UCSD-AML1 (cell line): Measurements from ENCODE around the gene PSME2.

Source experiments
- DNase-seq: peaks from one replicate; lab custom pipeline; 2025; ENCODE audit not compliant: unreplicated experiment; lab: John Stamatoyannopoulos, UW

Gene PSME2

DNA sequence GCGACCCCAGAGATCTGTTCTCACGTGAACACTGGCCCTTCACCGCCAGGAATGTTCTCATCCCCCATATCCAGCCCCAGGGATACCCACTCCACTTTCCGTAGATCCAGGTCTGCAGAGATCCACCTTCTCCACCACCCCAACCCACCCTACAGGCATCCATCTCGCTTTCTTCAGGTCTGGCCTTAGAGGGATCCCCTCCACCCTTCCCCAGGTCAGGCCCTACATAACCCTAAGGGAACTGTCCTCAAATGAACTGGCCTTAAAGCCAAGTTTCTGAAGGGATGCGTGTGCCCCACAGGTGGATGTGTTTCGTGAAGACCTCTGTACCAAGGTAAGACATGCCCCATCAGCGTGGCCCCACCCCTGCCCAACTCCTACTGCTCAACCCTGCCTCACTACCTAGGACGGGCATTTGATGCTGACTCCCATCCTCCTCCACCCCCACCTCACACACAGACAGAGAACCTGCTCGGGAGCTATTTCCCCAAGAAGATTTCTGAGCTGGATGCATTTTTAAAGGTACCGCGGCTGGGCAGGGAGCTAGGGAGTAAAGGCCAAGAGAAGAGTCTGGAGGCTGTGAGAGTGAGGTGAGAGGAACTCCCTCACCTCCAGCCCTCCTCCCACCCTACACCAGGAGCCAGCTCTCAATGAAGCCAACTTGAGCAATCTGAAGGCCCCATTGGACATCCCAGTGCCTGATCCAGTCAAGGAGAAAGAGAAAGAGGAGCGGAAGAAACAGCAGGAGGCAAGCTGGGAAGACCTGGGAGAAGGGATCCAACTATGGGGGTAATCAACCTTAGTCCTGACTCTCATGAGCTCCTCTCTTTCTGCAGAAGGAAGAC is 9.5 kb downstream of the PSME2 start:
- no peak for DNase-seq

GRCh38 chr14:24135834-24136683 is 10.4 kb downstream of the PSME2 start, which contains the start of gene PSME1:
TSS of gene PSME1 (plus strand) at chr14:24136194. CDS start at chr14:24136263, 69 bp downstream.
- DNase-seq, result peak; percentile 94

DNA sequence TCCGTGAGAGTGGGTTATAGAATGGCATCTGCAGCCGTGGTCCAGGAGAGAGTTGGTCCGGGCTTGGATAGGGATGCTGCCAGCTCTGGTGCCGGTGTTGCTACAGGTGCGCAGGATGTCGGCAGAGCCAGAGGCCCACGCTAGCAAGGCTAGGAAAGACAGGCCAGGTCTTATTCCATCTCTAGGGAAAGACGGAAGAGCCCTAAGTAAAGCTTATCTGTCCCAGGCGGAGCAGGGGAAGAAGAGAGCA is 10.9 kb downstream of the PSME2 start:
- DNase-seq, result no peak

- DNase-seq, result no peak
These were observed 12.7 kb downstream of the PSME2 start for GRCh38 chr14:24133735-24134134.

DNA sequence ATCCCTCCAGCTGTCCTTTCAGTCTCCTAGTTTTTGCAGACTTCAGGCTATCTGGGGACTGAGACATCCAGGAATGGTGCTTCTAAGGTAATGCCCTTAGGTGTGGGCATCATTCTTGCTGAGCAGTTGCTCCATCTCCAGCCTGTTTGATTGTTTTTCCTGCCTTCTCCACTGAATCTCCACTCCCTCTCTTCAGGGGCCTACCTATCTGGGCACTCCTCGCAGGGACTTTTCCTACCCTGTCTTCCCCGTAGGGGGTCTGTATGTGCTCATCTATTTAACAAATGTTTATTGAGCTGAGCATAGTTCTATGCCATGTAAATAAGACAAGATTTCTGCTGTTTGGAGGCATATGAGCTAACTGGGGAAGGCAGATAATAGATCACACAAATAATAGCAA is 13.4 kb downstream of the PSME2 start:
- DNase-seq, result no peak

GRCh38 chr14:24132061-24132685 is 14.2 kb downstream of the PSME2 start:
- DNase-seq, result no peak

GRCh38 chr14:24131549-24131966 is 14.9 kb downstream of the PSME2 start:
- DNase-seq, result no peak

DNA sequence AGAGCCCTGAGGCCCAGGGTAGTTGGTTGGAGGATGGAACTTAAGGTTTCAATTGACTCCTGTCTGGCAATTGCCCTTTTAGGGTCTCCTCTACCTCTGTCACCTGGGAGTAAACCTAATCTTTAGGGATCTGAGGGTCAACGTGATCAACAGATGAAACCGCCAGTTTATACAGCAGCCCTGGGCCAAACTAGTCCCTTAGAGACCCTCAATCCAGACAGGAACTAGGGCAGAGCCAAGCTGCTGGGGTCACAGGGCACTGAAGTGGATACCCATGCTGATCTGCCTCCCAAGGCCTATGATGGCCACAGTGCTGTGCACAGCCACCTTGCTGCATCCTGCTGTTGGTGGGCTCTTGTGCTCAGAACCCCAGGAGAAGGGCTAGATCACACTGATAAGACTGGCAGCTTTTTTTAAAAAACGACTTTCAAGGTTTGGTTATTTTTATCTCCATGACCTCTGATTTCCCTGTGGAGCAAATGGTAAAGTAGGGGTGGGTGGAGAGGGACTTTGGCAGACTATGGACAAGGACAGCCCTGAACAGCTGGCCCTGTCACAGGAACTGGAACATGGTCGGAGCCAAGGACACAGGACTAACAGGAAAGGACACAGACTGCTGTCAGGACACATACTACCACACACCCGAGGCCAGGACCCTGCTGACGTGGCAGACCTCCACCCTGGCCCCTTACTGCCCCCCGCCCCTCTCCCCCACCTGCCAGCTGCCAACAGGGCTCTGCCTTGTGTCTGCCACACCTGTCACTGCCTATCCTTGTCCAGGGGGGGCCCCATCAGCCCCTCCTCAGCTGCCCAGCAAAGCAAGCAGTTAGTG is 15.5 kb downstream of the PSME2 start:
- DNase-seq, result no peak

- DNase-seq, result no peak
These were observed 16.1 kb downstream of the PSME2 start, which contains the start of gene FITM1 for GRCh38 chr14:24130380-24130716. TSS of gene FITM1 (plus strand) at chr14:24130659. CDS start at chr14:24131564, 905 bp downstream.

- no peak for DNase-seq
These were observed 16.9 kb downstream of the PSME2 start for GRCh38 chr14:24129410-24129998.

GRCh38 chr14:24127673-24128072 is 18.7 kb downstream of the PSME2 start:
- DNase-seq, result no peak

DNA sequence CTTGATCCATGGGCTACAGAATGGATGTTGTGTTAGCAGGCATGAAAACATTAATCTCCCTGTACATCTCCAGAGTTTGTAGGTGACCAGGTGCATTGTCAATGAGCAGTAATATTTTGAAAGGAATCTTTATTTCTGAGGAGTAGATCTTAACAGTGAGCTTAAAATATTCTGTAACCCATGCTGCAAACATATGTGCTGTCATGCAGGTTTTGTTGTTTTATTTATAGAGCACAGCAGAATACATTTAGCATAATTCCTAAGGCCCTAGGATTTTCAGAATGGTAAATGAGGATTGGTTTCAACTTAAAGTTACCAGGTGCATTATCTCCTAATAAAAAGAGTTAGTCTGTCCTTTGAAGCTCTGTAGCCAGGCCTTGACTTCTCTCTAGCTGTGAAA is 19.5 kb downstream of the PSME2 start:
- no peak for DNase-seq

- no peak for DNase-seq
These were observed 22.7 kb downstream of the PSME2 start for GRCh38 chr14:24123424-24124417.

GRCh38 chr14:24122898-24123297 is 23.5 kb downstream of the PSME2 start:
- no peak for DNase-seq

- DNase-seq, result no peak
These were observed 24.0 kb downstream of the PSME2 start for GRCh38 chr14:24122416-24122815.

- no peak for DNase-seq
These were observed 25.2 kb downstream of the PSME2 start for GRCh38 chr14:24121210-24121609.

- no peak for DNase-seq
These were observed 26.7 kb downstream of the PSME2 start for GRCh38 chr14:24119691-24120090.

DNA sequence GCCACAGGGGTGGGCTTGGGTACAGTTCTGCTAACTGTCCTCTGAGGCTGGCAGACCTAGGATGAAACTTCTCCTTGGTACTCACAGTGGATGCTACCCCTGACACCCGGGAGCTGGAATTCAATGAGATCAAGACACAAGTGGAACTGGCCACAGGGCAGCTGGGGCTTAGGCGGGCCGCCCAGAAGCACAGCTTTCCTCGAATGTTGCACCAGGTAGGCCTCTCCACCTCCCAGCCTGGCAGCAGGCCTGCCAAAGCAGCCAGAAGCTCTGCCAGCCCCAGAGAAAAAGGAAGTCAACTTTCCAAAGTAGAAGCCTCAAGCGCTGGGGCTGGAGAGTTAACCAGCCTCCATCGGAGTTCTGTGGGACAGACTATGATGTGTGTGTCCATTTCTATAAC is 29.2 kb downstream of the PSME2 start:
- no peak for DNase-seq

DNA sequence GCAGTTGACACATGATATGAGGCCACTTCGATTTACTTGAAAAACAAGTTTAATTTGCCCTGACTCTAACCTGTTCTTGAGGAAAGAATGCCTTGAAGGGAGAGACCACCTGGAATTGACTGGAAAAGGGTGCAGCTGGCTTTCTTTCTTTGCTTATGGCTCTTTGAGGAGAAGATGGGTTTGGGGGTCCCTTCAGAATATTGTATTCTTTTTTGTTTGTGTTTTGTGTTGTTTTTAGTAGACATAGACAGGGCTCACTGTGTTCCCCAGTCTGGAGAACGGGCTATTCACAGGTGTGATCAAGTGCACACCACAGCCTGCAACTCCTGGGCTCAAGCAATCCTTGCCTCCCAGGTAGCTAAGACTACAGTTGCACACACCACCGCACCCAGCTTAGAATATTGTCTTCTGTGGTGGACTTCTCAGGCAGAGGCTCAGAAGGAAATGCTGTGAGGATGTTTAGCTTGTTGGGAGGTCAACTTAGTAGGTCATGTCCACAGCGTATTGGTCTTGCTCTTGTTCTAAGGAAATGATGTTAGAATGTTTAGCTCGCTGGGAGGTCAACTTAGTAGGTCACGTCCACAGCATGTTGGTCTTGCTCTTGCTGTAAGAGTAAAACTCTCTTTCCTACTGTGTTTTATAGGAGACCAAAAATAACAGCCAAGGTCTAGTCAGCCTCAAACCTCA is 30.1 kb downstream of the PSME2 start:
- DNase-seq, result no peak
